Spleen (tissue), 11 donors: Measurements from ENCODE around the gene GGNBP2. TPM values are rescaled to one million over a fixed set of nuclear protein-coding genes. Genes with fewer than 3 reads are reported as not detected.

Experiments
- DNase-seq: peaks from one replicate; pipeline ENCODE4 v3.0.0-alpha.2; 2020
- H3K27ac ChIP-seq, 8 donors: fragments of 200-600 bp; sonication (generic) in 7 of 8; 1 replicate in 4 of 8; 2 replicates in 4 of 8; pipeline versions ENCODE4 v1.5.0 to v1.8.0; 2016 to 2021; ENCODE audit warnings: inconsistent platforms in 4 of 8, mild to moderate bottlenecking in 4 of 8, moderate library complexity in 1 of 8
- H3K27me3 ChIP-seq, 7 donors: fragments of 200-600 bp; sonication (generic) in 6 of 7; replicated peaks in 1 of 7; 1 replicate in 4 of 7; 2 replicates in 3 of 7; pipeline versions ENCODE4 v1.5.0 to v1.8.0; 2016 to 2021; ENCODE audit warnings: inconsistent platforms in 3 of 7, mild to moderate bottlenecking in 1 of 7
- H3K36me3 ChIP-seq, 6 donors: fragments of 200-600 bp; sonication (generic) in 5 of 6; 1 replicate in 4 of 6; 2 replicates in 2 of 6; pipeline versions ENCODE4 v1.5.0 to v1.8.0; 2016 to 2021; ENCODE audit warnings: inconsistent platforms in 2 of 6
- H3K4me1 ChIP-seq, 6 donors: fragments of 200-600 bp; sonication (generic) in 5 of 6; 1 replicate in 3 of 6; 2 replicates in 3 of 6; pipeline versions ENCODE4 v1.5.0 to v1.8.0; 2016 to 2021; ENCODE audit warnings: inconsistent platforms in 3 of 6
- H3K4me3 ChIP-seq, 8 donors: fragments of 200-600 bp; sonication (generic) in 7 of 8; 1 replicate in 4 of 8; 2 replicates in 4 of 8; pipeline versions ENCODE4 v1.5.0 to v1.8.0; 2016 to 2021; ENCODE audit warnings: inconsistent platforms in 4 of 8, mild to moderate bottlenecking in 4 of 8, moderate library complexity in 2 of 8
- H3K9me3 ChIP-seq, 8 donors: fragments of 200-600 bp; sonication (generic) in 7 of 8; 1 replicate in 4 of 8; 2 replicates in 4 of 8; pipeline versions ENCODE4 v1.5.0 to v1.8.0; 2016 to 2021; ENCODE audit warnings: inconsistent platforms in 4 of 8
- CTCF ChIP-seq, 11 experiments: fragments of 200-600 bp in 7 of 11; fragments of 450-650 bp in 4 of 11; sonication (generic) in 4 of 11; IDR thresholded peaks in 8 of 11; conservative IDR thresholded peaks in 3 of 11; 1 replicate in 7 of 11; 2 replicates in 4 of 11; pipeline versions ENCODE4 v1.4.0 to v1.8.0; 2016 to 2021; ENCODE audit warnings: antibody characterized with exemption in 11 of 11, inconsistent platforms in 4 of 11, mild to moderate bottlenecking in 1 of 11
- POLR2A ChIP-seq, 3 donors: fragments of 450-650 bp; IDR thresholded peaks; one replicate each; pipeline ENCODE4 v1.5.1; 2017; ENCODE audit warnings: antibody characterized with exemption in 3 of 3, mild to moderate bottlenecking in 1 of 3
- POLR2AphosphoS5 ChIP-seq, 3 donors: sonication (generic); formaldehyde crosslinking; IDR thresholded peaks; one replicate each; pipeline ENCODE4 v1.5.1; 2017; ENCODE audit warnings: antibody characterized with exemption in 3 of 3
- WGBS, 5 donors: extraction: QIAGEN DNeasy Blood & Tissue Kit in 3 of 5; methylation state at CpG; one replicate each; pipeline versions ENCODE4 v1.1.5 to v1.1.7; 2013 to 2018; 5-methylcytosine and 5-hydroxymethylcytosine counted together
- intact Hi-C: fragments of 100-400 bp; cut with DNase I; formaldehyde crosslinking; loops from one replicate; pipeline ENCODE4 v1.15.0; 2023; ENCODE audit warnings: low total_unique reads
- polyA plus RNA-seq, 3 donors: library from polyadenylated mRNA; stranded (reverse); fragments of 200-250 nt; gene quantifications; one replicate each; pipeline ENCODE4 v1.2.1, GENCODE V29; 2013
- total RNA-seq, 7 donors: library from RNA; depleted of rRNA in 3 of 7; stranded (reverse); fragments of >200 nt in 3 of 7; fragmentation: NEBNext Ultra II Directional in 4 of 7; extraction: Animal tissue kit (Norgen Biotek cat#: 25700) in 4 of 7; gene quantifications; one replicate each; pipeline versions ENCODE4 v1.1.0 to v1.2.1, GENCODE V29; 2016 to 2021
- donor health status: healthy with polysubstance abuse.
- donor health status: DM: no; HTN: no; CAD: no; lungs with moderate emphysema.
- donor health status: DM: no; HTN: no; CAD: no.
- donor health status: Bipolar disorder and iron deficiency.
- donor health status: healthy.
- donor health status: DM: no; HTN: no; CAD: no.
- donor health status: DM: yes; HTN: yes; CAD: no.

Gene GGNBP2
- total and polyA plus RNA-seq, 10 donors, result 60.8 to 123 (median 88.5) TPM

- DNase-seq, result no peak
These were observed 12.2 kb upstream of the GGNBP2 start for GRCh38 chr17:36532435-36532975.

GRCh38 chr17:36533935-36534839 is 10.5 kb upstream of the GGNBP2 start:
- peak overlapping the region; percentile 73 to 100 (median 88) for H3K4me3 ChIP-seq
- peak overlapping the region; percentile 86 to 99 (median 95) for H3K27ac ChIP-seq
- no peaks in the 10 kb centered on the region for H3K9me3 ChIP-seq
- TF ChIP-seq POLR2A (IDR thresholded peaks at IDR 0.05), result no peak
- peak in 7 of 11 experiments; percentile 41 to 68 (median 60) for TF ChIP-seq CTCF (IDR thresholded peaks at IDR 0.05 in 8 of 11, conservative IDR thresholded peaks at IDR 0.05 in 3 of 11)
- peaks cover 0 to 69% (median 25%) of the 10 kb centered on the region in 6 donors for H3K36me3 ChIP-seq
- H3K27me3 ChIP-seq, result no peaks in the 10 kb centered on the region
- WGBS, 5 donors, result 10 to 14% (median 11%) methylated on average over 37 to 48 of the region's 48 CpGs
- intact Hi-C loops, result no loop called here
- H3K4me1 ChIP-seq, result peaks cover 7 to 31% (median 21%) of the 10 kb centered on the region in 6 donors
- DNase-seq, result peak; percentile 91

More at GRCh38 chr17:36532435-36532975, 12.2 kb upstream of the GGNBP2 start:
- Histone ChIP-seq H3K4me3 (no peak overlapping the region), H3K36me3 (peaks cover 0 to 69% (median 32%) of the 10 kb centered on the region in 6 donors), H3K4me1 (peaks cover 7 to 31% (median 21%) of the 10 kb centered on the region in 6 donors), H3K27ac (no peak overlapping the region), H3K27me3 (no peaks in the 10 kb centered on the region), H3K9me3 (no peaks in the 10 kb centered on the region)
- 94 to 100% (median 100%) methylated on average over 2 of the region's 2 CpGs for WGBS, 5 donors
- TF ChIP-seq POLR2AphosphoS5 (IDR thresholded peaks at IDR 0.05), result no peak
- TF ChIP-seq POLR2A (IDR thresholded peaks at IDR 0.05), result no peak
- TF ChIP-seq CTCF (IDR thresholded peaks at IDR 0.05 in 8 of 11, conservative IDR thresholded peaks at IDR 0.05 in 3 of 11), result no peak
- intact Hi-C loops, result no loop called here

GRCh38 chr17:36534840-36535668 is 9.7 kb upstream of the GGNBP2 start, which contains the start of the genes MYO19 and PIGW:
TSS of gene MYO19 (minus strand) at chr17:36534868. CDS start at chr17:36532538, 2,330 bp downstream.
TSS of gene PIGW (plus strand) at chr17:36534987. CDS start at chr17:36537102, 2,115 bp downstream.
- H3K4me3 ChIP-seq, result peak within 1 kb of the TSS; percentile 73 to 100 (median 88)
- no peaks in the 10 kb centered on the region for H3K9me3 ChIP-seq
- 0 to 1% (median 0%) methylated on average over 43 to 83 of the region's 83 CpGs for WGBS, 5 donors
- peaks cover 0 to 68% (median 22%) of the 10 kb centered on the region in 6 donors for H3K36me3 ChIP-seq
- H3K4me1 ChIP-seq, result peaks cover 7 to 31% (median 21%) of the 10 kb centered on the region in 6 donors
- peak; percentile 97 for DNase-seq
- peak within 1 kb of the TSS; percentile 86 to 99 (median 95) for H3K27ac ChIP-seq
- TF ChIP-seq CTCF (IDR thresholded peaks at IDR 0.05 in 8 of 11, conservative IDR thresholded peaks at IDR 0.05 in 3 of 11) (peak in 8 of 11 experiments; percentile 10 to 57 (median 38)), POLR2AphosphoS5 (IDR thresholded peaks at IDR 0.05) (peak; percentile 95 to 99 (median 96)), POLR2A (IDR thresholded peaks at IDR 0.05) (peak in 2 of 3 donors; percentile 55 to 72)
- H3K27me3 ChIP-seq, result no peaks in the 10 kb centered on the region
- intact Hi-C loops, result no loop called here
